Tibial nerve (tissue), 4 donors: ENCODE data around the gene ZNF366. TPM values are rescaled to one million over a fixed set of nuclear protein-coding genes. Genes with fewer than 3 reads are reported as not detected.
A peak's percentile ranks its signal among the peaks of the same experiment; 100 is the strongest.

Experiments used
- DNase-seq, 2 donors: peaks; one replicate each; pipeline ENCODE4 v3.0.0-alpha.2; 2019; ENCODE audit warnings: low spot score in 2 of 2
- H3K27ac ChIP-seq, 4 donors: fragments of 200-600 bp; sonication (generic) in 3 of 4; one replicate each; pipeline ENCODE4 v1.5.1; 2017 to 2019; ENCODE audit warnings: mild to moderate bottlenecking in 1 of 4
- H3K27me3 ChIP-seq, 2 donors: fragments of 200-600 bp; sonication (generic) in 1 of 2; one replicate each; pipeline versions ENCODE4 v1.5.1 to v1.6.0; 2017 to 2019
- H3K36me3 ChIP-seq, 3 donors: fragments of 200-600 bp; sonication (generic); one replicate each; pipeline ENCODE4 v1.5.1; 2018 to 2019
- H3K4me1 ChIP-seq, 4 donors: fragments of 200-600 bp; sonication (generic) in 3 of 4; one replicate each; pipeline ENCODE4 v1.5.1; 2017 to 2019
- H3K4me3 ChIP-seq, 4 donors: fragments of 200-600 bp; sonication (generic) in 3 of 4; one replicate each; pipeline ENCODE4 v1.5.1; 2017 to 2019; ENCODE audit warnings: mild to moderate bottlenecking in 1 of 4, moderate library complexity in 1 of 4
- H3K9me3 ChIP-seq, 4 donors: fragments of 200-600 bp; sonication (generic) in 3 of 4; one replicate each; pipeline ENCODE4 v1.5.1; 2017 to 2019
- EP300 ChIP-seq, 2 donors: sonication (generic); formaldehyde crosslinking; IDR thresholded peaks; one replicate each; pipeline ENCODE4 v1.6.1; 2017; ENCODE audit warnings: antibody characterized with exemption in 2 of 2, mild to moderate bottlenecking in 1 of 2
- POLR2A ChIP-seq, 2 donors: fragments of 450-650 bp; IDR thresholded peaks; one replicate each; pipeline ENCODE4 v1.6.1; 2017; ENCODE audit warnings: antibody characterized with exemption in 2 of 2, mild to moderate bottlenecking in 2 of 2, moderate library complexity in 2 of 2
- WGBS, 2 donors: methylation state at CpG; one replicate each; pipeline ENCODE4 v1.1.5; 2018; 5-methylcytosine and 5-hydroxymethylcytosine counted together
- total RNA-seq, 4 donors: library from RNA; depleted of rRNA; stranded (reverse); fragments of >200 nt; gene quantifications; one replicate each; pipeline ENCODE4 v1.1.0, GENCODE V29; 2016
- TF ChIP-seq, protein P1 (sequence below), 5 experiments: fragments of 200-600 bp in 3 of 5; fragments of 450-650 bp in 2 of 5; sonication (generic) in 3 of 5; IDR thresholded peaks; one replicate each; pipeline ENCODE4 v1.5.1; 2016 to 2019; ENCODE audit warnings: antibody characterized with exemption in 5 of 5, mild to moderate bottlenecking in 3 of 5, moderate library complexity in 2 of 5

Gene ZNF366
- total RNA-seq, 4 donors from 2014 or later = 3.3 to 10.6 (median 5.2) TPM

DNA sequence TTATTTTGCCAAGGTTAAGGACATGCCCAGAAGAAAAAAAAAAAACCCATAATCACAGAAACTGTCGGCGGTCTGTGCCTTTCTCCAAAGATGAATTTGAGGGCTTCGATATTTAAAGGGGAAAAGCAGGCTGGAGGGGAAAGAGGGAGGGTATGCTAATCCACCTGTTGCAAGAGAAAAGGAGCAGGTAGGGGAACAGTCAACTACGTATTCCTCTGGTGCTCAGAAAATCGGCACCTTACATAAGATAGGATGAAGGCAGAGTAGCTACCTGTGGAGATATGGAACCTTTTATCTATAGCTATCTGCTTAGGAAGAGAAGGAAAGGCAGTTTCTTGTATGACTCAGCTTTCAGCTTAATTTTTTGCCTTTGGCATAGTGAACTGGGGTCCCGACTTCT is 109.4 kb downstream of the ZNF366 start:
- TF ChIP-seq POLR2A (IDR thresholded peaks at IDR 0.05) (no peak), EP300 (IDR thresholded peaks at IDR 0.05) (no peak)
- TF ChIP-seq, protein P1, sequence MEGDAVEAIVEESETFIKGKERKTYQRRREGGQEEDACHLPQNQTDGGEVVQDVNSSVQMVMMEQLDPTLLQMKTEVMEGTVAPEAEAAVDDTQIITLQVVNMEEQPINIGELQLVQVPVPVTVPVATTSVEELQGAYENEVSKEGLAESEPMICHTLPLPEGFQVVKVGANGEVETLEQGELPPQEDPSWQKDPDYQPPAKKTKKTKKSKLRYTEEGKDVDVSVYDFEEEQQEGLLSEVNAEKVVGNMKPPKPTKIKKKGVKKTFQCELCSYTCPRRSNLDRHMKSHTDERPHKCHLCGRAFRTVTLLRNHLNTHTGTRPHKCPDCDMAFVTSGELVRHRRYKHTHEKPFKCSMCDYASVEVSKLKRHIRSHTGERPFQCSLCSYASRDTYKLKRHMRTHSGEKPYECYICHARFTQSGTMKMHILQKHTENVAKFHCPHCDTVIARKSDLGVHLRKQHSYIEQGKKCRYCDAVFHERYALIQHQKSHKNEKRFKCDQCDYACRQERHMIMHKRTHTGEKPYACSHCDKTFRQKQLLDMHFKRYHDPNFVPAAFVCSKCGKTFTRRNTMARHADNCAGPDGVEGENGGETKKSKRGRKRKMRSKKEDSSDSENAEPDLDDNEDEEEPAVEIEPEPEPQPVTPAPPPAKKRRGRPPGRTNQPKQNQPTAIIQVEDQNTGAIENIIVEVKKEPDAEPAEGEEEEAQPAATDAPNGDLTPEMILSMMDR (IDR thresholded peaks at IDR 0.05) = no peak
- H3K36me3 ChIP-seq = no peaks in the 10 kb centered on the region
- H3K27me3 ChIP-seq = no peaks in the 10 kb centered on the region
- DNase-seq = no peak
- H3K9me3 ChIP-seq = peaks cover 0 to 15% (median 0%) of the 10 kb centered on the region in 4 donors
- H3K27ac ChIP-seq = no peak overlapping the region
- WGBS, 2 donors = 55 to 65% methylated on average over 6 of the region's 6 CpGs
- peaks cover 0 to 10% (median 3%) of the 10 kb centered on the region in 4 donors for H3K4me1 ChIP-seq
- H3K4me3 ChIP-seq = no peak overlapping the region

DNA sequence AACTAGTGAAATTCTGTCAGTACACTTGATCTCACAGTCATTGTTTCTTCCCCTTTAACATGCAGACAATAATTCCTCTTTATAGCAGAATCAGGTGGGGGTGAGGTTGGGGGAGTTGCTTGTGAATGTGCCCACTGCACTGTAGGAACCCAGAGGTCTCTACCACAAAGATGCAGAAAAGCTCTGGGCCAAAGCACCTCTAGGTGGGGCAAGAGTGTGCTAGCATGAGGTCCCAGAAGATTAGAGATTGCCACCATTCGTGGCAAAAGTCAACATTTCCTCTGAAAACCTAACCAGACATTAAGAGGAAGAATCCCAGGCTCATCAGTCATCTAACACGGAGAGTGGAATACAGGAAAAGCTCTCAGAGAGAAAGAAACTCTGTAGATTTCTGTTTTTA is 112.5 kb downstream of the ZNF366 start:
- Histone ChIP-seq H3K27ac (no peak overlapping the region), H3K4me3 (no peak overlapping the region), H3K4me1 (peaks cover 0 to 10% (median 6%) of the 10 kb centered on the region in 4 donors), H3K27me3 (no peaks in the 10 kb centered on the region), H3K36me3 (no peaks in the 10 kb centered on the region), H3K9me3 (no peaks in the 10 kb centered on the region)
- TF ChIP-seq, protein P1 (IDR thresholded peaks at IDR 0.05) = peak in 1 of 5 experiments; percentile 12
- TF ChIP-seq EP300 (IDR thresholded peaks at IDR 0.05) = no peak
- no peak for TF ChIP-seq POLR2A (IDR thresholded peaks at IDR 0.05)
- DNase-seq = no peak
- 30 to 49% methylated on average over 2 of the region's 2 CpGs for WGBS, 2 donors

DNA sequence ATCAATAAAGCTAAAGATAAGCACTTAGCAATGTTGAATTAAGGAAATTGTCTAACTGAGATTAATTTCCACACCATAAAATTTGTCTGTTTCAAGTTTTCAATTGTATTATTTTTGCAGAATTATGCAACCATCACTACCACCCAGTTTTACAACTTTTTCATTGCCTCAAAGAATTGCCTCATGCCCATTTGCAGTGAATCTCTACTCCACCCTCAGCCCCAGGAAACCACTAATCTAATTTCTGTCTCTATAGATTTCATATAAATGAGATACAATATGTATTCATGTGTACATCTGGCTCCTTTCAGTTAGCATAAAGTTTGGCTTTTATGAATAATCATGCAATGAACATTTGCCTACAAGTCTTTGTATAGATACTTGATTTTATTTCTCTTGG is 114.2 kb downstream of the ZNF366 start:
- Histone ChIP-seq H3K9me3 (no peaks in the 10 kb centered on the region), H3K27ac (no peak overlapping the region), H3K4me3 (no peak overlapping the region), H3K4me1 (peaks cover 0 to 10% (median 3%) of the 10 kb centered on the region in 4 donors), H3K27me3 (no peaks in the 10 kb centered on the region), H3K36me3 (no peaks in the 10 kb centered on the region)
- DNase-seq = no peak
- TF ChIP-seq EP300 (IDR thresholded peaks at IDR 0.05) (no peak), POLR2A (IDR thresholded peaks at IDR 0.05) (no peak)
- TF ChIP-seq, protein P1 (IDR thresholded peaks at IDR 0.05) = no peak

Other genes with a start within 250 kb of the ZNF366 start
- gene MRPS27, start 187.2 kb downstream of the ZNF366 start, total RNA-seq = 10 to 100 TPM; 44.4 to 59.0 (median 47.4) TPM
- 10 to 100 TPM in 3 of 4 donors, 1 to 10 TPM in 1; 6.3 to 17.4 (median 11.8) TPM for gene PTCD2, start 187.0 kb downstream of the ZNF366 start, total RNA-seq